ENCODE measurements around the gene SLC9A3.

DNA sequence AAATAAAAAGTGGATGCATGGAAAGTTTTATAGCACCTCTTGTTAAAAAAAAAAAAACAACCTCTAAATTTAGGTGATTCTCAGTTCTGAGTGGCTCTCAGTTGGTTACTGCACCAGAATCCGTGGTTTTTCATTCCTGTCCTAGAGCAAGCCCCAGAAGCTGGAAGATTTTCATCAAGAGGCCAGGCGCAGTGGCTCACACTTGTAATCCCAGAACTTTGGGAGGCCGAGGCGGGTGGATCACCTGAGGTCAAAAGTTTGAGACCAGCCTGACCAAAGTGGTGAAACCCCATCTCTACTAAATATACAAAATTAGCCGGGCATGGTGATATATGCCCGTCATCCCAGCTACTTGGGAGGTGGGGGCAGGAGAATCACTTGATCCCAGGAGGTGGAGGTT is 27.2 kb upstream of the SLC9A3 start:
- TF ChIP-seq GATA3 (IDR thresholded peaks at IDR 0.05; ENCODE audit: low read depth, low read length) (no peak), GATA2 (IDR thresholded peaks at IDR 0.05; ENCODE audit: low read depth, low read length) (no peak)

Measured in SH-SY5Y (cell line).